Urinary bladder (tissue), 4 donors: ENCODE data around the gene FSD2. TPM values are rescaled to one million over a fixed set of nuclear protein-coding genes. Genes with fewer than 3 reads are reported as not detected.
"Not testable (repeated sequence)": the region's sequence is repeated elsewhere in the genome, so short reads cannot be mapped to it uniquely, and the experiment has no call there.

Source experiments
- DNase-seq: peaks from one replicate; pipeline ENCODE4 v3.0.0-alpha.2; 2015; ENCODE audit errors: extremely low spot score
- H3K27ac ChIP-seq: one replicate; pipeline ENCODE4 v1.5.1; 2013; ENCODE audit warnings: low read depth, mild to moderate bottlenecking, moderate library complexity
- H3K36me3 ChIP-seq: one replicate; pipeline ENCODE4 v1.6.1; 2013; ENCODE audit warnings: mild to moderate bottlenecking, moderate library complexity; ENCODE audit not compliant: insufficient read depth
- H3K4me1 ChIP-seq: one replicate; pipeline ENCODE4 v1.6.1; 2013; ENCODE audit warnings: mild to moderate bottlenecking, moderate library complexity; ENCODE audit not compliant: insufficient read depth
- H3K4me3 ChIP-seq: one replicate; pipeline ENCODE4 v1.5.1; 2013; ENCODE audit warnings: low read depth, low read length
- WGBS: extraction: QIAGEN DNeasy Blood & Tissue Kit; methylation state at CpG from one replicate; pipeline ENCODE4 v1.1.7; 2013; 5-methylcytosine and 5-hydroxymethylcytosine counted together
- polyA plus RNA-seq: library from polyadenylated mRNA; stranded (reverse); fragments of 200-250 nt; gene quantifications from one replicate; pipeline ENCODE4 v1.2.3, GENCODE V29; 2013
- total RNA-seq: library from RNA; depleted of rRNA; stranded (reverse); fragments of >200 nt; gene quantifications from one replicate; pipeline ENCODE4 v1.2.3, GENCODE V29; 2014
- donor health status: healthy with polysubstance abuse.
- donor health status: healthy.

FSD2 gene
- total and polyA plus RNA-seq, 2 donors: 1.2 TPM; not detected in 1

- H3K4me1 ChIP-seq: no peaks in the 10 kb centered on the region
- H3K36me3 ChIP-seq: no peaks in the 10 kb centered on the region
- WGBS: 96% methylated on average over 4 of the region's 4 CpGs
- no peak overlapping the region for H3K27ac ChIP-seq
- no peak for DNase-seq
- no peak overlapping the region for H3K4me3 ChIP-seq
Measured at GRCh38 chr15:82840166-82840565, 34.3 kb upstream of the FSD2 start.

GRCh38 chr15:82839136-82839535 lies 33.3 kb upstream of the FSD2 start:
- Histone ChIP-seq H3K4me1 (no peaks in the 10 kb centered on the region), H3K27ac (no peak overlapping the region), H3K4me3 (no peak overlapping the region), H3K36me3 (peaks cover 2% of the 10 kb centered on the region)
- no peak for DNase-seq

GRCh38 chr15:82838096-82838735 lies 32.3 kb upstream of the FSD2 start:
- WGBS: 92% methylated on average over 14 of the region's 14 CpGs
- Histone ChIP-seq H3K4me3 (no peak overlapping the region), H3K4me1 (no peaks in the 10 kb centered on the region), H3K27ac (no peak overlapping the region), H3K36me3 (peaks cover 5% of the 10 kb centered on the region)
- no peak for DNase-seq

DNA sequence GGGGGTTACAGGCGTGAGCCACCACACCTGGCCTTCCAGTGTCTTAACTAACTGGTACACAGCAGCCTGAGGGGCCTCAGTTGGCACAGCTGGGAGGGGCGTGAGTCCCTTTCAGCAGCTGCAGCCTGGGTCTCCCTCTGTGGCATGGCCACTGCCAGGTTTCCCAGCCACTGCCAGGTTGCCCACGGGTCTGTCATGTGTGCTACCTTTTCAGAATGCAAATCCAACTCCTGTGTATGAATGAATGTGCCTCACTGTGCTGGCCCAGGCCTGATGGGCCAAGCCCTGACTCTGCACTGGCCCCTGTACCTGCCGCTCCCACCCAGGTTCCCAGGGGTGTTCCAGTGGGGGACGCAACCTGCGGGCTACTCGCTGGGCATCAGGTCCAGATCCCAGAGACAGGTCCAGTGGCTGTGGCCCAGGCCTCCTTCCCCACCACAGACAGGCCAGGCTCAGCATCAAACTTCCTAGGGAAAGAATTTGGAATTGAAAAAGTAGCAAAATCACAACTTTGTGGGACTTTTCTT lies 29.6 kb upstream of the FSD2 start:
- no peak for DNase-seq
- Histone ChIP-seq H3K27ac (no peak overlapping the region), H3K4me3 (no peak overlapping the region), H3K36me3 (peaks cover 12% of the 10 kb centered on the region), H3K4me1 (no peaks in the 10 kb centered on the region)
- 96% methylated on average over 7 of the region's 7 CpGs for WGBS

GRCh38 chr15:82833362-82833682 lies 27.5 kb upstream of the FSD2 start:
- H3K4me1 ChIP-seq: no peaks in the 10 kb centered on the region
- H3K36me3 ChIP-seq: peaks cover 14% of the 10 kb centered on the region
- H3K27ac ChIP-seq: no peak overlapping the region
- H3K4me3 ChIP-seq: no peak overlapping the region
- DNase-seq: no peak
- WGBS: 97% methylated on average over 4 of the region's 4 CpGs

- peaks cover 14% of the 10 kb centered on the region for H3K36me3 ChIP-seq
- no peak overlapping the region for H3K27ac ChIP-seq
- 76% methylated on average over 13 of the region's 13 CpGs for WGBS
- no peak overlapping the region for H3K4me3 ChIP-seq
- DNase-seq: no peak
- no peaks in the 10 kb centered on the region for H3K4me1 ChIP-seq
Measured at GRCh38 chr15:82832601-82833361, 26.9 kb upstream of the FSD2 start.

GRCh38 chr15:82831894-82832600 lies 26.2 kb upstream of the FSD2 start:
- Histone ChIP-seq H3K4me3 (no peak overlapping the region), H3K36me3 (peaks cover 14% of the 10 kb centered on the region), H3K27ac (no peak overlapping the region), H3K4me1 (no peaks in the 10 kb centered on the region)
- 95% methylated on average over 5 of the region's 5 CpGs for WGBS
- DNase-seq: no peak

GRCh38 chr15:82830427-82831173 lies 24.7 kb upstream of the FSD2 start:
- no peak overlapping the region for H3K4me3 ChIP-seq
- H3K4me1 ChIP-seq: no peaks in the 10 kb centered on the region
- H3K36me3 ChIP-seq: peaks cover 14% of the 10 kb centered on the region
- WGBS: 91% methylated on average over 18 of the region's 18 CpGs
- no peak overlapping the region for H3K27ac ChIP-seq
- no peak for DNase-seq

GRCh38 chr15:82829234-82829633 lies 23.4 kb upstream of the FSD2 start:
- Histone ChIP-seq H3K4me3 (no peak overlapping the region), H3K36me3 (peaks cover 13% of the 10 kb centered on the region), H3K27ac (no peak overlapping the region), H3K4me1 (no peaks in the 10 kb centered on the region)
- WGBS: 92% methylated on average over 4 of the region's 4 CpGs
- no peak for DNase-seq

GRCh38 chr15:82828075-82828474 lies 22.2 kb upstream of the FSD2 start:
- no peak for DNase-seq
- no peak overlapping the region for H3K27ac ChIP-seq
- no peak overlapping the region for H3K4me3 ChIP-seq
- 67% methylated on average over 1 of the region's 1 CpG for WGBS
- peaks cover 7% of the 10 kb centered on the region for H3K36me3 ChIP-seq
- H3K4me1 ChIP-seq: no peaks in the 10 kb centered on the region

- Histone ChIP-seq H3K4me3 (no peak overlapping the region), H3K36me3 (peaks cover 2% of the 10 kb centered on the region), H3K4me1 (no peaks in the 10 kb centered on the region), H3K27ac (no peak overlapping the region)
- no peak for DNase-seq
- WGBS: 86% methylated on average over 5 of the region's 5 CpGs
Measured at GRCh38 chr15:82823049-82823448, 17.2 kb upstream of the FSD2 start.

DNA sequence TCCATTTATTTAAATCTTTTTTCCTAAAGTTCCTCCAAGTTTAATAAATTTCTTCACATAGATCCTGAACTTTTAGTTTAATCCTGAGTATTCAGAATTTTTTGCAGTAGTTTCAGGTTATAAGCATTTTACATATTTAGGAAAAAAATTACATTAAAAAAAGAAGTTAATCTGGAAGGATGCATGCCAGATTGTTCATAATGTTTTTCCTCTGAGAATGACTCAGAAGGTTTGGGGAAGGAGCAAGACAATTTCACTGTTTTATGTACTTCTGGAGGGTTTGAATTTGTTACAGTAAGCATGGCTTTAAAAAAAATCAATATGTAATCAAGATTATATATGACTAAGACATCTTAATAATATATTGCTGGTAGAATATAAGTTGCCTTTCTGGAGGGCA lies 16.0 kb upstream of the FSD2 start:
- not testable (repeated sequence) for H3K36me3 ChIP-seq, H3K4me1 ChIP-seq, H3K4me3 ChIP-seq, H3K27ac ChIP-seq, DNase-seq

GRCh38 chr15:82821396-82821795 lies 15.5 kb upstream of the FSD2 start:
- H3K4me3 ChIP-seq, H3K4me1 ChIP-seq, DNase-seq, H3K27ac ChIP-seq, H3K36me3 ChIP-seq: not testable (repeated sequence)
- 89% methylated on average over 3 of the region's 3 CpGs for WGBS
